OCI-LY1 (cell line): ENCODE data around the gene PTPN22.
A peak's percentile ranks its signal among the peaks of the same experiment; 100 is the strongest.

ENCODE experiments used
- H2AFZ ChIP-seq: fragments of 200-600 bp; sonication (generic), shearing (Covaris generic); 2 replicates; pipeline ENCODE4 v1.6.0; 2014; ENCODE audit warnings: antibody characterized with exemption, mild to moderate bottlenecking, low read length
- H3F3A ChIP-seq: fragments of 200-600 bp; sonication (generic), shearing (Covaris generic); 2 replicates; pipeline ENCODE4 v1.6.0; 2014; ENCODE audit warnings: mild to moderate bottlenecking, antibody characterized with exemption, low read length, moderate library complexity; ENCODE audit not compliant: insufficient read depth
- H3K27ac ChIP-seq: fragments of 200-600 bp; sonication (generic); 2 replicates; pipeline ENCODE4 v1.5.1; 2014; ENCODE audit warnings: low read length, mixed run types, mild to moderate bottlenecking, low read depth; ENCODE audit not compliant: poor library complexity, severe bottlenecking
- H3K27me3 ChIP-seq: fragments of 200-600 bp; sonication (generic); 2 replicates; pipeline ENCODE4 v1.6.0; 2014; ENCODE audit warnings: antibody characterized with exemption, mild to moderate bottlenecking, low read length, moderate library complexity; ENCODE audit not compliant: insufficient read depth
- H3K36me3 ChIP-seq: fragments of 200-600 bp; sonication (generic); 2 replicates; pipeline ENCODE4 v1.6.1; 2014; ENCODE audit warnings: mild to moderate bottlenecking, antibody characterized with exemption, low read length, moderate library complexity, mixed read lengths; ENCODE audit not compliant: insufficient read depth
- H3K4me1 ChIP-seq: fragments of 200-600 bp; sonication (generic); 2 replicates; pipeline ENCODE4 v1.5.1; 2014; ENCODE audit warnings: mild to moderate bottlenecking, low read length, moderate library complexity; ENCODE audit not compliant: insufficient read depth, severe bottlenecking
- H3K4me2 ChIP-seq: fragments of 200-600 bp; sonication (generic), shearing (Covaris generic); 2 replicates; pipeline ENCODE4 v1.6.1; 2014; ENCODE audit warnings: low read length
- H3K4me3 ChIP-seq: fragments of 200-600 bp; sonication (generic); 2 replicates; pipeline ENCODE4 v1.5.1; 2014; ENCODE audit warnings: low read length, low read depth, mild to moderate bottlenecking, mixed read lengths; ENCODE audit not compliant: poor library complexity, severe bottlenecking
- H3K79me2 ChIP-seq: fragments of 200-600 bp; shearing (Covaris generic); 2 replicates; pipeline ENCODE4 v1.6.1; 2016; ENCODE audit warnings: mixed run types, low read length, mixed read lengths; ENCODE audit not compliant: insufficient read depth
- H3K9ac ChIP-seq: fragments of 200-600 bp; sonication (generic), shearing (Covaris generic); 2 replicates; pipeline ENCODE4 v1.6.1; 2014; ENCODE audit warnings: mild to moderate bottlenecking, low read length, mixed read lengths
- H3K9me2 ChIP-seq: fragments of 200-600 bp; sonication (generic), shearing (Covaris generic); 2 replicates; pipeline ENCODE4 v1.6.1; 2014; ENCODE audit warnings: low read depth, mild to moderate bottlenecking, low read length, mixed read lengths
- H3K9me3 ChIP-seq: fragments of 200-600 bp; shearing (Covaris generic); 2 replicates; pipeline ENCODE4 v1.6.1; 2014; ENCODE audit warnings: low read length, mixed read lengths
- H4K20me1 ChIP-seq: fragments of 200-600 bp; sonication (generic), shearing (Covaris generic); 2 replicates; pipeline ENCODE4 v1.6.0; 2016; ENCODE audit warnings: mild to moderate bottlenecking, low read length; ENCODE audit not compliant: insufficient read depth
- EZH2 ChIP-seq: fragments of 200-600 bp; sonication (generic), shearing (Covaris generic); IDR thresholded peaks from 2 replicates; pipeline ENCODE4 v1.8.0; 2017; ENCODE audit warnings: borderline replicate concordance, mixed run types, mild to moderate bottlenecking, antibody characterized with exemption, low read length, moderate library complexity, mixed read lengths
- TF ChIP-seq, protein P1 (sequence below): fragments of 200-600 bp; sonication (generic), shearing (Covaris generic); IDR thresholded peaks from 2 replicates; pipeline ENCODE4 v1.5.1; 2017; ENCODE audit warnings: mild to moderate bottlenecking, antibody characterized with exemption, low read length, moderate library complexity, mixed read lengths

PTPN22 gene

DNA sequence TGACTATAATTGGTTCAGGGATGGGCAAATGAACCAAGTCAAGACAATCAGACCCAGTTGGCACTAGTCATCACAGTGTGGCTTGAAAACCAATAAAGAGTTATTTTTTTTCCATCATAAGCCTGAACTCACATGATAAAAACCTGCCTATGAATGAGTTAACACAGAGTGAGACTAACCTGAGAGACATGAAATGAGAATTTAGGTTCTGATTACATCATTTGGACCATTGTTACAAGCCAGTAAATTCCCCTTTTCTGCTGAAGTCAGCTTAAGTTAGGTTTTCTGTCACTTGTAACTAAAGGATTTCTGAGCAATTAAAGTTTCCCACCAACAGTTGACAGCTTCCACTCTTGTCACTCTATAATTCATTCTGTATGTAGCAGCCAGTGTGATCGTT lies 49.6 kb downstream of the PTPN22 start:
- Histone ChIP-seq H3K27me3 (no peaks in the 10 kb centered on the region), H3K27ac (no peak overlapping the region), H3F3A (no peaks in the 10 kb centered on the region), H3K4me2 (no peak overlapping the region), H3K9ac (no peak overlapping the region), H2AFZ (no peak overlapping the region), H3K36me3 (peaks cover 65% of the 10 kb centered on the region), H3K4me3 (no peak overlapping the region), H3K79me2 (no peaks in the 10 kb centered on the region), H3K4me1 (no peaks in the 10 kb centered on the region), H4K20me1 (no peaks in the 10 kb centered on the region), H3K9me2 (no peaks in the 10 kb centered on the region), H3K9me3 (no peaks in the 10 kb centered on the region)
- TF ChIP-seq EZH2: no peak
- TF ChIP-seq, protein P1, sequence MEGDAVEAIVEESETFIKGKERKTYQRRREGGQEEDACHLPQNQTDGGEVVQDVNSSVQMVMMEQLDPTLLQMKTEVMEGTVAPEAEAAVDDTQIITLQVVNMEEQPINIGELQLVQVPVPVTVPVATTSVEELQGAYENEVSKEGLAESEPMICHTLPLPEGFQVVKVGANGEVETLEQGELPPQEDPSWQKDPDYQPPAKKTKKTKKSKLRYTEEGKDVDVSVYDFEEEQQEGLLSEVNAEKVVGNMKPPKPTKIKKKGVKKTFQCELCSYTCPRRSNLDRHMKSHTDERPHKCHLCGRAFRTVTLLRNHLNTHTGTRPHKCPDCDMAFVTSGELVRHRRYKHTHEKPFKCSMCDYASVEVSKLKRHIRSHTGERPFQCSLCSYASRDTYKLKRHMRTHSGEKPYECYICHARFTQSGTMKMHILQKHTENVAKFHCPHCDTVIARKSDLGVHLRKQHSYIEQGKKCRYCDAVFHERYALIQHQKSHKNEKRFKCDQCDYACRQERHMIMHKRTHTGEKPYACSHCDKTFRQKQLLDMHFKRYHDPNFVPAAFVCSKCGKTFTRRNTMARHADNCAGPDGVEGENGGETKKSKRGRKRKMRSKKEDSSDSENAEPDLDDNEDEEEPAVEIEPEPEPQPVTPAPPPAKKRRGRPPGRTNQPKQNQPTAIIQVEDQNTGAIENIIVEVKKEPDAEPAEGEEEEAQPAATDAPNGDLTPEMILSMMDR: no peak

DNA sequence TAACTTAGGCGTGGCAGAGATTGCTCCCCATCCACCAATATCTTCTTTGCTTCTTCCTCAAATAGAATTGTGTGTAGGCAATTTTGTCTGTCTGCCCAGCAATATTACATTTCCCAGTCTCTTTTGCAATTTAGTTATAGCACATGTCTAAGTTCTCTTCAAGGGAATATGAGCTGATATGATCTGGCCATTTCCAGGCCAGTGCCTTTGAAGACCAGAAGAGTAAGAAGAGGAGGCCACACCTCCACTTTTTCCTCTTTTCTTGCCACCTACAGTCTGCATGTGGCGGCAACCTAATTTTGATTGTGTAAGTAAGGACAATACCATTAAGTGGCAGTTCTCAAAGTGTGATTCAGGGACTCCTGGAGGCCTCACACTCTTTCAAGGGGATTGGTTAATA lies 52.9 kb downstream of the PTPN22 start:
- H3K27ac ChIP-seq: no peak overlapping the region
- H4K20me1 ChIP-seq: no peaks in the 10 kb centered on the region
- H3K9me3 ChIP-seq: no peaks in the 10 kb centered on the region
- no peak overlapping the region for H3K4me3 ChIP-seq
- H3K9me2 ChIP-seq: no peaks in the 10 kb centered on the region
- TF ChIP-seq, protein P1: no peak
- no peak for TF ChIP-seq EZH2
- no peak overlapping the region for H3K9ac ChIP-seq
- no peak overlapping the region for H3K4me2 ChIP-seq
- no peaks in the 10 kb centered on the region for H3K27me3 ChIP-seq
- peaks cover under 1% of the 10 kb centered on the region for H3K4me1 ChIP-seq
- no peak overlapping the region for H2AFZ ChIP-seq
- H3K79me2 ChIP-seq: no peaks in the 10 kb centered on the region
- H3F3A ChIP-seq: no peaks in the 10 kb centered on the region
- peaks cover 77% of the 10 kb centered on the region for H3K36me3 ChIP-seq

DNA sequence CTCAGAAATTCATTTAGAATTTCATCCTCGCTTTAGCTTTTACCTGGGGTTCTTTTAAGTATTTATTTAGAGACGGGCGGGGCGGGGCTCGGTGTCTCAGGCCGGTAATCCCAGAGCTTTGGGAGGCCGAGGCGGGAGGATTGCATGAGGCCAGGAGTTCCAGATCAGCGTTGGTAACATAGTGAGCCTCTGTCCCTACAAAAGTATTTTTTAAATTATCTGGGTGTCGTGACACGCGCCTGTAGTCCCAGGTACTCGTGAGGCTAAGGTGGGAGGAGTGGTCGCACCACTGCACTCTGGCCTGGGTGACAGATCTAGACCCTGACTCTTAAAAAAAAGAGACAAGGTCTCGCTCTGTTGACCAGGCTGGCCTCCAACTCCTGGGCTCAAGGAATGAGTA lies 58.3 kb downstream of the PTPN22 start:
- Histone ChIP-seq H3F3A (no peaks in the 10 kb centered on the region), H3K9me3 (no peaks in the 10 kb centered on the region), H3K9me2 (no peaks in the 10 kb centered on the region), H3K4me2 (peak overlapping the region; percentile 80), H3K79me2 (peaks cover 33% of the 10 kb centered on the region), H3K4me1 (peaks cover 32% of the 10 kb centered on the region), H2AFZ (no peak overlapping the region), H3K4me3 (peak overlapping the region; percentile 86), H4K20me1 (no peaks in the 10 kb centered on the region), H3K27ac (peak overlapping the region; percentile 94), H3K9ac (peak overlapping the region; percentile 75), H3K36me3 (peaks cover 39% of the 10 kb centered on the region), H3K27me3 (no peaks in the 10 kb centered on the region)
- TF ChIP-seq, protein P1: no peak
- no peak for TF ChIP-seq EZH2
